GM12878 (cell line): ENCODE measurements around the gene PCNP. TPM values are rescaled to one million over a fixed set of nuclear protein-coding genes. Genes with fewer than 3 reads are reported as not detected.
"Not testable (repeated sequence)": the region's sequence is repeated elsewhere in the genome, so short reads cannot be mapped to it uniquely, and the experiment has no call there.

Experiments
- ATAC-seq: fragments of 200-7000 bp; cut with Tn5 transposase; 3 replicates; pipeline ENCODE4 v1.9.1; 2020; ENCODE audit warnings: mild to moderate bottlenecking, moderate library complexity
- BruUV-seq: library from RNA; stranded (reverse); fragments of 400-500 nt; replicated peaks from 2 replicates; lab custom pipeline; 2021; lab: Mats Ljungman, UMichigan
- CTCF ChIA-PET: fragments of 300-600 bp; sonication (Branson Sonifier 250); formaldehyde crosslinking; extraction: SDS; loops from one replicate; lab custom pipeline; 2021; ENCODE audit warnings: inconsistent platforms; lab: Yijun Ruan, JAX
- POLR2A ChIA-PET: fragments of 350-600 bp; formaldehyde crosslinking; extraction: SDS; loops from one replicate; lab custom pipeline; 2021; ENCODE audit warnings: inconsistent platforms; lab: Charles Lee
- RAD21 ChIA-PET: fragments of 300-600 bp; sonication (Branson Sonifier 250); formaldehyde crosslinking; loops from one replicate; lab custom pipeline; 2023; ENCODE audit warnings: antibody characterized with exemption; ENCODE audit not compliant: unreplicated experiment; lab: Charles Lee
- SMC1A ChIA-PET: fragments of 300-600 bp; sonication (Branson Sonifier 250); formaldehyde crosslinking; loops from one replicate; lab custom pipeline; 2023; ENCODE audit not compliant: unreplicated experiment, uncharacterized antibody; lab: Charles Lee
- DNase-seq: peaks from one replicate; pipeline ENCODE4 v3.0.0-alpha.2; 2011; ENCODE audit warnings: low read depth, low spot score
- FAIRE-seq: peaks from 3 replicates; lab custom pipeline; 2011; peaks lifted over from hg19 to GRCh38; lab: Jason Lieb, UNC
- H2AFZ ChIP-seq: 2 replicates; pipeline ENCODE4 v1.6.0; 2011; ENCODE audit warnings: low read depth, low read length, control low read depth; ENCODE audit not compliant: control insufficient read depth
- H3K27ac ChIP-seq: 2 replicates; pipeline ENCODE4 v1.5.1; 2011; ENCODE audit warnings: control low read depth; ENCODE audit not compliant: control insufficient read depth, insufficient read depth
- H3K27me3 ChIP-seq, 2 experiments: replicated peaks in 1 of 2; 2 replicates each; pipeline versions ENCODE4 v1.6.0 to v1.6.1; 2011; ENCODE audit warnings: low read length in 1 of 2; ENCODE audit not compliant: control insufficient read depth in 2 of 2, insufficient read depth in 2 of 2
- H3K36me3 ChIP-seq, 2 experiments: 2 replicates each; pipeline ENCODE4 v1.5.1; 2011; ENCODE audit warnings: low read length in 1 of 2; ENCODE audit not compliant: control insufficient read depth in 2 of 2, insufficient read depth in 2 of 2
- H3K4me1 ChIP-seq: 2 replicates; pipeline ENCODE4 v1.6.1; 2011; ENCODE audit warnings: mild to moderate bottlenecking, low read length, moderate library complexity, mixed read lengths; ENCODE audit not compliant: control insufficient read depth, insufficient read depth
- H3K4me2 ChIP-seq: 2 replicates; pipeline ENCODE4 v1.6.0; 2011; ENCODE audit warnings: control low read depth; ENCODE audit not compliant: control insufficient read depth, insufficient read depth
- H3K4me3 ChIP-seq: fragments of 200-600 bp; sonication (generic); 2 replicates; pipeline ENCODE4 v1.5.1; 2016
- H3K79me2 ChIP-seq: 2 replicates; pipeline ENCODE4 v1.6.0; 2011; ENCODE audit warnings: low read length; ENCODE audit not compliant: control insufficient read depth, insufficient read depth
- H3K9ac ChIP-seq: 2 replicates; pipeline ENCODE4 v1.8.0; 2011; ENCODE audit warnings: low read length, control low read depth, mixed read lengths; ENCODE audit not compliant: control insufficient read depth, insufficient read depth
- H3K9me3 ChIP-seq: replicated peaks from 3 replicates; pipeline ENCODE4 v1.5.1; 2011; ENCODE audit warnings: mild to moderate bottlenecking, low read length; ENCODE audit not compliant: control insufficient read depth, insufficient read depth
- H4K20me1 ChIP-seq: 2 replicates; pipeline ENCODE4 v1.6.0; 2011; ENCODE audit not compliant: control insufficient read depth, insufficient read depth
- CEBPB ChIP-seq, 2 experiments: fragments of 150-350 bp in 1 of 2; IDR thresholded peaks; 2 replicates each; pipeline ENCODE4 v1.6.1; 2012 to 2014; ENCODE audit warnings: low read depth in 2 of 2, low read length in 2 of 2, borderline replicate concordance in 1 of 2, inconsistent platforms in 1 of 2
- JUNB ChIP-seq: IDR thresholded peaks from 2 replicates; pipeline ENCODE4 v1.6.1; 2016; ENCODE audit warnings: antibody characterized with exemption, mild to moderate bottlenecking
- KLF5 ChIP-seq: fragments of 450-650 bp; IDR thresholded peaks from 2 replicates; pipeline ENCODE4 v1.6.1; 2014; ENCODE audit warnings: mild to moderate bottlenecking; ENCODE audit not compliant: partially characterized antibody
- NFYB ChIP-seq: IDR thresholded peaks from 2 replicates; pipeline ENCODE4 v1.6.1; 2011; ENCODE audit warnings: low read depth, mild to moderate bottlenecking, low read length, improper control_type of control experiment, moderate library complexity; ENCODE audit not compliant: insufficient read depth
- NR2C2 ChIP-seq: IDR thresholded peaks from 2 replicates; pipeline ENCODE4 v1.6.1; 2011; ENCODE audit warnings: borderline replicate concordance, low read depth; ENCODE audit not compliant: control insufficient read depth, insufficient read length
- PRDM15 ChIP-seq: fragments of 450-650 bp; formaldehyde crosslinking; IDR thresholded peaks from 2 replicates; pipeline ENCODE4 v1.4.0; 2020; ENCODE audit warnings: mild to moderate bottlenecking, moderate library complexity
- SIX5 ChIP-seq: IDR thresholded peaks from 2 replicates; pipeline ENCODE4 v1.6.1; 2011; ENCODE audit warnings: mild to moderate bottlenecking, low read depth, low read length, moderate library complexity; ENCODE audit not compliant: severe bottlenecking
- SMAD5 ChIP-seq: IDR thresholded peaks from 2 replicates; pipeline ENCODE4 v1.6.1; 2016; ENCODE audit warnings: antibody characterized with exemption, low read depth
- SREBF2 ChIP-seq: IDR thresholded peaks from 2 replicates; pipeline ENCODE4 v1.6.1; 2012; ENCODE audit warnings: mild to moderate bottlenecking, low read length
- ZNF207 ChIP-seq: fragments of 450-650 bp; IDR thresholded peaks from 2 replicates; pipeline ENCODE4 v1.6.1; 2014; ENCODE audit warnings: antibody characterized with exemption, mild to moderate bottlenecking, borderline replicate concordance
- WGBS: methylation state at CpG from one replicate; pipeline ENCODE4 v1.1.6; 2016; ENCODE audit warnings: low lambda C conversion rate; ENCODE audit not compliant: insufficient replicate concordance, insufficient coverage; ENCODE audit errors: missing lambda C conversion rate; 5-methylcytosine and 5-hydroxymethylcytosine counted together
- in situ Hi-C: fragments of 300-500 bp; cut with MboI; formaldehyde crosslinking; loops from 9 replicates; pipeline ENCODE4 v1.14.3; 2018; ENCODE audit warnings: mixed read lengths
- intact Hi-C: fragments of 100-400 bp; cut with micrococcal nuclease; formaldehyde crosslinking; loops from one replicate; pipeline ENCODE4 v1.14.2; 2022; ENCODE audit not compliant: unreplicated experiment
- polyA plus RNA-seq, 11 experiments: library from polyadenylated mRNA; depleted of rRNA in 4 of 11; unstranded in 6 of 11; stranded (reverse) in 5 of 11; fragments of >200 nt; fragmentation: Nextera tagmentation in 4 of 11; fragmentation: Illumina TruSeq in 1 of 11; extraction: Ambion mirVana in 4 of 11; extraction: Trizol in 1 of 11; gene quantifications; 1 replicate in 1 of 11; 2 replicates in 10 of 11; pipeline versions ENCODE4 v1.2.1 to v1.2.3, GENCODE V29; 2011 to 2016; ENCODE audit warnings: inconsistent platforms in 2 of 11, missing spikeins in 2 of 11, low read depth in 1 of 11
- total RNA-seq, 4 experiments: library from RNA; depleted of rRNA in 3 of 4; stranded (reverse); fragments of >200 nt in 3 of 4; fragmentation: Illumina TruSeq in 1 of 4; extraction: Trizol in 1 of 4; gene quantifications; 2 replicates each; pipeline versions ENCODE4 v1.2.1 to v1.2.3, GENCODE V29; 2013 to 2021

The PCNP gene
- total and polyA plus RNA-seq, 10 of the 15 experiments (the other 5 are each of a cell fraction or from before 2014, with no cell fraction given) = 49.8 to 179 (median 109) TPM

GRCh38 chr3:101640256-101640655, 66.3 kb downstream of the PCNP start (continued):
- TF ChIP-seq PRDM15 (CRISPR knock-in tag) (no peak), KLF5 (no peak), JUNB (no peak), SMAD5 (no peak), NFYB (no peak), NR2C2 (no peak), SIX5 (no peak), SREBF2 (no peak), ZNF207 (no peak), CEBPB (IDR thresholded peaks at IDR 0.05; ENCODE audit: borderline replicate concordance in 1 of 2, low read depth in 2 of 2, low read length in 2 of 2) (no peak)

DNA sequence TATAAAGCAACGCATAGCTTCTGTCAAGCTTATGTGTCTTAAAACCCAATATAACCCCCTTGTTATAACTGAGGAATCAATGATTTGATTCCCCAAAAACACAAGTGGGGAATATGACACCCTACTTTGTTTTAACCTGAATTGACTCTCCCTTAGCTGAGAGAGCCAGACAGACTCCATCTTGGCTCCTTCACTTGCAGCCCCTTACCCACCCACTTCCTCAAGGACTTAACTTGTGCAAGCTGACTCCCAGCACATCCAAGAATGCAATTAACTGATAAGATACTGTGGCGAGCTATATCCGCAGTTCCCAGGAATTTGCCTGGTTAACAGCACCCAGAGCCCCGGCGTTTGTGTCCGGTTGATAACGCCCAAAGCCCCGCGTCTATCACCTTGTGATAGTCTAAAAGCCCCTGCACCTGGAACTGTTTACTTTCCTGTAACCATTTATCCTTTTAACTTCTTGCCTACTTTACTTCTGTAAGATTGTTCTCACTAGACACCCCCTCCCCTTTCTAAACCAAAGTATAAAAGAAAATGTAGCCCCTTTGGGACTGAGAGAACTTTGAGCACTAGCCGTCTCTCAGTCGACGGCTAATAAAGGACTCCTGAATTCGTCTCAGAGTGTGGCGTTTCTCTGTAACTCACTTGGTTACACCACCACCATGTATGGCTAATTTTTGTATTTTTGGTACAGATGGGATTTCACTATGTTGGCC, 67.6 kb downstream of the PCNP start:
- BruUV-seq, in situ Hi-C loops, H3K9ac ChIP-seq, RAD21 ChIA-PET, DNase-seq, FAIRE-seq, SMC1A ChIA-PET, H3K27me3 ChIP-seq, H3K27ac ChIP-seq, CTCF ChIA-PET, intact Hi-C loops, H3K79me2 ChIP-seq, H2AFZ ChIP-seq, H3K4me1 ChIP-seq, POLR2A ChIA-PET, H4K20me1 ChIP-seq, ATAC-seq, H3K4me2 ChIP-seq, H3K36me3 ChIP-seq, H3K9me3 ChIP-seq, H3K4me3 ChIP-seq: not testable (repeated sequence)
- WGBS = 85% methylated on average over 14 of the region's 14 CpGs
